Fibroblast of lung (primary cell): ENCODE results near the gene TMEM250. TPM values are rescaled to one million over a fixed set of nuclear protein-coding genes. Genes with fewer than 3 reads are reported as not detected.
A peak's percentile ranks its signal among the peaks of the same experiment; 100 is the strongest.

Experiments used
- DNase-seq, 2 donors: peaks; one replicate each; pipeline versions ENCODE4 v3.0.0 to v3.0.0-alpha.2; 2010; ENCODE audit warnings: low read depth in 2 of 2
- H2AFZ ChIP-seq: 2 replicates; pipeline ENCODE4 v1.5.1; 2012; ENCODE audit warnings: low read length, control low read depth, inconsistent platforms
- H3K27ac ChIP-seq: 2 replicates; pipeline ENCODE4 v1.5.1; 2011; ENCODE audit warnings: low read length, control low read depth; ENCODE audit not compliant: insufficient read depth
- H3K27me3 ChIP-seq: 2 replicates; pipeline ENCODE4 v1.5.1; 2011; ENCODE audit warnings: mild to moderate bottlenecking, low read length; ENCODE audit not compliant: control insufficient read depth, insufficient read depth
- H3K36me3 ChIP-seq: 2 replicates; pipeline ENCODE4 v1.5.1; 2011; ENCODE audit warnings: low read length; ENCODE audit not compliant: control insufficient read depth, insufficient read depth
- H3K4me1 ChIP-seq: 2 replicates; pipeline ENCODE4 v1.5.1; 2011; ENCODE audit warnings: low read length; ENCODE audit not compliant: control insufficient read depth, insufficient read depth; ENCODE audit errors: extremely low read depth
- H3K4me2 ChIP-seq: 2 replicates; pipeline ENCODE4 v1.5.1; 2011; ENCODE audit warnings: low read length, control low read depth; ENCODE audit not compliant: insufficient read depth; ENCODE audit errors: extremely low read depth
- H3K4me3 ChIP-seq, 4 experiments: fragments of 200-600 bp in 1 of 4; sonication (generic) in 1 of 4; replicated peaks in 1 of 4; 2 replicates each; pipeline ENCODE4 v1.5.1; 2011 to 2016; ENCODE audit warnings: low read length in 4 of 4, low read depth in 3 of 4, mild to moderate bottlenecking in 3 of 4, control low read depth in 2 of 4, inconsistent platforms in 1 of 4, mixed read lengths in 1 of 4; ENCODE audit not compliant: insufficient read depth in 1 of 4; ENCODE audit errors: control extremely low read depth in 1 of 4
- H3K79me2 ChIP-seq: 2 replicates; pipeline ENCODE4 v1.5.1; 2012; ENCODE audit warnings: mild to moderate bottlenecking, low read length, inconsistent platforms; ENCODE audit not compliant: control insufficient read depth, insufficient read depth
- H3K9ac ChIP-seq: 2 replicates; pipeline ENCODE4 v1.5.1; 2011; ENCODE audit warnings: mild to moderate bottlenecking, low read length, control low read depth; ENCODE audit not compliant: insufficient read depth
- H3K9me3 ChIP-seq: 2 replicates; pipeline ENCODE4 v1.5.1; 2012; ENCODE audit warnings: low read depth, low read length; ENCODE audit not compliant: control insufficient read depth, insufficient read depth
- H4K20me1 ChIP-seq: 2 replicates; pipeline ENCODE4 v1.5.1; 2011; ENCODE audit warnings: low read length; ENCODE audit not compliant: control insufficient read depth, insufficient read depth; ENCODE audit errors: extremely low read depth
- CTCF ChIP-seq, 2 donors: IDR thresholded peaks in 1 of 2; conservative IDR thresholded peaks in 1 of 2; 1 replicate in 1 of 2; 2 replicates in 1 of 2; pipeline ENCODE4 v1.5.1; 2011 to 2012; ENCODE audit warnings: low read length in 2 of 2, control low read depth in 1 of 2, inconsistent platforms in 1 of 2, low read depth in 1 of 2, mild to moderate bottlenecking in 1 of 2
- EZH2 ChIP-seq: IDR thresholded peaks from 2 replicates; pipeline ENCODE4 v1.5.1; 2012; ENCODE audit warnings: low read length, control low read depth, mild to moderate bottlenecking; ENCODE audit errors: missing control alignments
- polyA plus RNA-seq, 2 donors: library from polyadenylated mRNA; depleted of rRNA in 1 of 2; stranded (reverse) in 1 of 2; unstranded in 1 of 2; fragments of >200 nt; gene quantifications; 2 replicates each; pipeline ENCODE4 v1.2.1, GENCODE V29; 2011 to 2012; ENCODE audit warnings: missing spikeins in 1 of 2
- total RNA-seq: library from RNA; depleted of rRNA; stranded (reverse); fragments of >200 nt; gene quantifications from 2 replicates; pipeline ENCODE4 v1.2.1, GENCODE V29; 2014

Gene TMEM250
- total and polyA plus RNA-seq, 2 donors (not counting 1 experiment from before 2014, with no cell fraction given), result 13.3 to 43.3 TPM

GRCh38 chr9:136093995-136094881, 24.4 kb downstream of the TMEM250 start:
- H3K4me1 ChIP-seq, result peaks cover 10% of the 10 kb centered on the region
- H3K4me2 ChIP-seq, result peak overlapping the region; percentile 77
- H3K36me3 ChIP-seq, result peaks cover 4% of the 10 kb centered on the region
- H3K79me2 ChIP-seq, result peaks cover 46% of the 10 kb centered on the region
- no peak overlapping the region for H2AFZ ChIP-seq
- H3K9me3 ChIP-seq, result no peaks in the 10 kb centered on the region
- H4K20me1 ChIP-seq, result no peaks in the 10 kb centered on the region
- peak; percentile 51 to 64 for DNase-seq
- peak overlapping the region; percentile 55 to 89 (median 72) for H3K4me3 ChIP-seq
- H3K9ac ChIP-seq, result peak overlapping the region; percentile 74
- peak overlapping the region; percentile 61 for H3K27ac ChIP-seq
- TF ChIP-seq CTCF (conservative IDR thresholded peaks at IDR 0.05 in 1 of 2, IDR thresholded peaks at IDR 0.05 in 1 of 2; ENCODE audit: low read depth in 1 of 2, low read length in 2 of 2) (no peak), EZH2 (no peak)
- H3K27me3 ChIP-seq, result no peaks in the 10 kb centered on the region

GRCh38 chr9:136093346-136093986, 25.2 kb downstream of the TMEM250 start:
- H3K79me2 ChIP-seq, result peaks cover 53% of the 10 kb centered on the region

More at GRCh38 chr9:136093346-136093986, 25.2 kb downstream of the TMEM250 start:
- peak overlapping the region; percentile 55 to 89 (median 72) for H3K4me3 ChIP-seq
- no peaks in the 10 kb centered on the region for H3K27me3 ChIP-seq
- no peaks in the 10 kb centered on the region for H3K9me3 ChIP-seq
- H3K27ac ChIP-seq, result peak overlapping the region; percentile 38
- peak overlapping the region; percentile 23 for H3K9ac ChIP-seq
- no peak for TF ChIP-seq EZH2
- no peak for TF ChIP-seq CTCF (conservative IDR thresholded peaks at IDR 0.05 in 1 of 2, IDR thresholded peaks at IDR 0.05 in 1 of 2; ENCODE audit: low read depth in 1 of 2, low read length in 2 of 2)
- H4K20me1 ChIP-seq, result no peaks in the 10 kb centered on the region
- H3K4me2 ChIP-seq, result peak overlapping the region; percentile 77
- H3K36me3 ChIP-seq, result peaks cover 4% of the 10 kb centered on the region
- peak in 1 of 2 donors; percentile 35 for DNase-seq
- no peak overlapping the region for H2AFZ ChIP-seq
- peaks cover 10% of the 10 kb centered on the region for H3K4me1 ChIP-seq
